CD4-positive, alpha-beta T cell treated with Interleukin-6 at 100 ng/mL for 8 hours (primary cell): ENCODE results near the gene NABP2.

Source experiments
- DNase-seq: peaks from one replicate; pipeline ENCODE4 v3.0.0-alpha.2; 2020; ENCODE audit warnings: mixed read lengths, low spot score

The NABP2 gene

DNA sequence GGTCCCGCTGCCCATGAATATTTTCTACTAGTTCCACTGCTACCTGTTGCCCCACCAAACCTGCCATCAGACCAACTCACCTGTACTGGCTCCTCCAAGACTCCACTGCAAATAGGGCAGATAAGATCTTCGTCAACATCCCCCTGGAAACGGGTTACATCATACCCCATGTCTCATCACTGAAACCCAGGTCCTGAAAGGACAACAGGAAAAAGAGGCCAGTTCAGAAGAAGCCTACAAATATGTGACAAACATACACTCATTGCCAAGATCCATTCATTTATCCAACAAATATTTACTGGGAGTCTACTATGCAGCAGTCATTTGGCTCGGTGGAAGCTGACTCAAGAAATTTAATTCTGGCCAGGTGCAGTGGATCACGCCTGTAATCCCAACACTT, 10.3 kb upstream of the NABP2 start:
- no peak for DNase-seq

GRCh38 chr12:56216461-56216860, 7.7 kb upstream of the NABP2 start:
- no peak for DNase-seq

- DNase-seq = no peak
Observed at GRCh38 chr12:56219840-56220239, 4.3 kb upstream of the NABP2 start.

DNA sequence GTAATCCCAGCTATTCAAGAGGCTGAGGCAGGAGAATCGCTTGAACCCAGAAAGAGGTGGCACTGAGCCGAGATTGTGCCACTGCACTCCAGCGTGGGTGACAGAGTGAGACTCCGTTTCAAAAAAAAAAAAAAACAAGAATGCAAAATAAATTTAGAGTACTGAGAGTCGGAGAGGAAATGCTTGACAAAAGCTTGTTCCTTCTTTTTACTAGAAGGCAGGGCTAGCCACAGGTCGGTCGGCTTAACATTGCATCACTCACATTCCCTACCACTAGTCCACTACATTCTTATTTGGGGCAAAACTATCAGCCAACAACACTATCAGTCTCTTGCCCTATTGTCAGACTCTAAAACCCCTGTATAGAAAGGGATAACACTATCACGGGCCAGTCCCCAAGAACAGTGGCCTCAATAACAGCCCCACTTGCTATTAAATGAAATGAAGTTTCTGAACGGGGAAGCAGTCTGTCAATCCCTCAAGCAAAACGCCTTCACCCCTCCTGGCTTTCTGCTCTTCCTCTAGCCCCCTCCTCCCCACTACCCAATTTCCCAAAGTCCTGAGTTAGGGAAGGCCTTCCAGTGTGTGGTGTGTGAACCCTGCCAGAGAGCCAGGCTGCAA, 3.4 kb upstream of the NABP2 start:
- no peak for DNase-seq

- no peak for DNase-seq
Observed at GRCh38 chr12:56221232-56221756, 2.8 kb upstream of the NABP2 start.

- peak; percentile 90 for DNase-seq
Observed at GRCh38 chr12:56221757-56222530, 2.2 kb upstream of the NABP2 start, which contains the start of gene RNF41. RNF41 (minus strand) TSS chr12:56221922; CDS start chr12:56214047, 7,875 bp downstream.

GRCh38 chr12:56222531-56222895, 1.6 kb upstream of the NABP2 start:
- DNase-seq = no peak

DNA sequence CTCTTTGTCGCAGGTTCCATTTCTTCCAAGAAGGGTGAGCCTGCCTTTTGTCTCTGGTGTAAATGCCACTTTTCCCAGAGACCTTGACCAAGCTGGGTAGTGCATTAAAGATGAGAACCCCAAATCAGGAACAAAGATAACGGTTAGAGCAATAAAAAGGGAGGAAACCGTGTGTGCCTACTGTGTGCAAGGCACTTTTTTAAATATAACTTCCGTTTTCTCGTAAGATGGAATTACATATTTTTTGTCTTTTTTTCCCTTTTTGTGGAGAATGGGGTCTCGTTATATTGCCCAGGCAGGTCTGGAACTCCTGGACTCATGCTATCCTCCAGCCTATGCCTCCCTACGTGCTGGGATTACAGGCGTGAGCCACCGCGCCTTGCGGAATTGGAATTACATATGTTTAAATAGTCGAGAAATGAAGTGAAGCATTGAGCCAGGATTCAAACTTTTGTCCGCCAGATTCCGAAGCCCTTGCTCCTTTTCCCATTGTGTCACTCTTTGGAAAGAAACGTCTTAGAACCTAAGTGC, 506 bp upstream of the NABP2 start:
- DNase-seq = no peak

GRCh38 chr12:56224954-56225353, 812 bp downstream of the NABP2 start:
- no peak for DNase-seq

- DNase-seq = no peak
Observed at GRCh38 chr12:56229082-56229481, 4.9 kb downstream of the NABP2 start.

- DNase-seq = no peak
Observed at GRCh38 chr12:56229916-56230431, 5.8 kb downstream of the NABP2 start, which contains the start of gene SLC39A5. SLC39A5 (plus strand) TSS chr12:56230051; CDS start chr12:56231275, 1,224 bp downstream.

- no peak for DNase-seq
Observed at GRCh38 chr12:56230432-56231183, 6.5 kb downstream of the NABP2 start.

DNA sequence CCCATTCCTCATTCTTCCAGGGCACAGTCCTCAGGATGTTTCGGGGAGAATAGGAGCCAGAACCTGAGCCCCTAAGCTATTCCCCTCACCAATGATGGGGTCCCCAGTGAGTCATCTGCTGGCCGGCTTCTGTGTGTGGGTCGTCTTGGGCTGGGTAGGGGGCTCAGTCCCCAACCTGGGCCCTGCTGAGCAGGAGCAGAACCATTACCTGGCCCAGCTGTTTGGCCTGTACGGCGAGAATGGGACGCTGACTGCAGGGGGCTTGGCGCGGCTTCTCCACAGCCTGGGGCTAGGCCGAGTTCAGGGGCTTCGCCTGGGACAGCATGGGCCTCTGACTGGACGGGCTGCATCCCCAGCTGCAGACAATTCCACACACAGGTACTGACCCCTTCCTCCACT, 7.0 kb downstream of the NABP2 start:
- no peak for DNase-seq

DNA sequence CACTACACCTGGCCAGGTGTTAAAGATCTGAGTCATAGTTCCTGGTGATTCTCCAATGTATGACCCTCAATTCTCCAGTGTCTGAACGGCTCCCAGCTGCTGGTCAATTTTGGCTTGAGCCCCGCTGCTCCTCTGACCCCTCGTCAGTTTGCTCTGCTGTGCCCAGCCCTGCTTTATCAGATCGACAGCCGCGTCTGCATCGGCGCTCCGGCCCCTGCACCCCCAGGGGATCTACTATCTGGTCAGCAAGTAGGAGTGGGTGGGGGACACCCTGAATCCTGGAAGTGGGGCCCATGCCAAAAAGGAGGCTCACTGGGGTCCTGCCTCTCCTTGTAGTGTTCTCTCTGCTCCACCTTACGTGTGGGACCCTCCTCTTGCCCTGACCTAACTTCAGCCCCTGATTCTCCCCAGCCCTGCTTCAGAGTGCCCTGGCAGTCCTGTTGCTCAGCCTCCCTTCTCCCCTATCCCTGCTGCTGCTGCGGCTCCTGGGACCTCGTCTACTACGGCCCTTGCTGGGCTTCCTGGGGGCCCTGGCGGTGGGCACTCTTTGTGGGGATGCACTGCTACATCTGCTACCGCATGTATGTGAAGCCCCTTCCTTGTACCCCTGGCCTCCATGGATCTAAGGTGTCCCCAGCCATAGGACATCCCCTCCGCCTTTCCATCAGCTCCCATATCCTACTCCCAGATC, 10.7 kb downstream of the NABP2 start:
- DNase-seq = no peak

DNA sequence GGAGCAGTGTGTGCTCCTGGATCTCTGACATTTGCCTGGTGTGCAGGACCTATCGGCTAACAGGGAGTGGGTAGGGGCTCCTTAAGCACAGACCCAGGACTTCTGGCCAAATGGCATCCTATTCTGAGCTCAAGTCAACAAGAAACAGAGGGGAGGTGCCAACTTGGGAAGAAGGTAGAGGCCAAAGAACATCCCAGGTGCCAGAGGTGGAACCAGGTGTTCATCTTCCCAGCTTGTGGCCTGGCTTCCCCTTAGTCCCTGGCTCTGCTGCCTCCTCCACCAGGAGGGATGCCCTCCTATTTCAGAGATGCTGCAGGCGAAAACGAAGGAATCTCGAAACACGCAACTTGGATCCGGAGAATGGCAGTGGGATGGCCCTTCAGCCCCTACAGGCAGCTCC, 11.9 kb downstream of the NABP2 start:
- DNase-seq = no peak

- no peak for DNase-seq
Observed at GRCh38 chr12:56236985-56237384, 12.8 kb downstream of the NABP2 start.

DNA sequence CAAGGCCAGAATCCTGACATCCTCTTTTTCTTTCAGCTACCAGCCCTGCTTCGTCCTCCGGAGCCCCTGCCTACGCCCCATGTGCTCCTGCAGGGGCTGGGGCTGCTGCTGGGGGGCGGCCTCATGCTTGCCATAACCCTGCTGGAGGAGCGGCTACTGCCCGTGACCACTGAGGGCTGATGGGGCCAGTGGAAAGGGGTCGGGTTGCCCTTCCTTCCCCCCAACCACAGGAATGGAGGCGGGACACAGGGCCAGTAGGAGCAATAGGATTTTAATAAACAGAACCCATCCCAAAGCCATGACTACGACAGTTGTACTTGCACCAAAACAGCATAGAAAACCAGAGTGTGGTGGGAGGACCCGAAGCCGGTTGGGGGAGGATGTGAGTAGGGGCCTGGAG, 13.4 kb downstream of the NABP2 start:
- DNase-seq = no peak

- no peak for DNase-seq
Observed at GRCh38 chr12:56241424-56242303, 17.5 kb downstream of the NABP2 start.

DNA sequence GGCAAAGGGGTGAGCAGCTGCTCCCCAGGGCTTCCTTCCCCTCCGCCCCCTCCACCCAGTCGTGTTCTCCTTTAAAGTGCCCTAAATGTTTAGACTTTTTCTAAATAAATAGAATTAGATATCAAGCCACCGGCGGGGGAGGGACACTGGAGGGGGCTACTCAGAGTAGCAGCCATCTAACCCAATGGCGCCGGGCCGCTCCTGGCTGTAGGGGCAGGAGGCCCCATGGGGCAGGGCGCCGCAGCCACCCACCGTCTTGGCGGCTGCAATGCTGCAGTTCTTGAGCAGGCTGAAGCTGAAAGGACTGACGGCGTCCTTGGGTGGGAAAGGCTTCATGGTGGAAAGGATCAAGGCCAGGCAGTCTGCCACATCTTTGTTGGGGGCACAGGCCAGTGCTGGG, 18.8 kb downstream of the NABP2 start:
- no peak for DNase-seq

- no peak for DNase-seq
Observed at GRCh38 chr12:56243731-56244181, 19.6 kb downstream of the NABP2 start.
